HG03520 (cell line): Measurements from ENCODE around the gene MEPCE.

Experiments used
- ATAC-seq: cut with Tn5 transposase; IDR thresholded peaks from one replicate; pipeline ENCODE4 v1.9.1; 2021; ENCODE audit warnings: mild to moderate bottlenecking, moderate library complexity; ENCODE audit not compliant: unreplicated experiment

MEPCE gene

DNA sequence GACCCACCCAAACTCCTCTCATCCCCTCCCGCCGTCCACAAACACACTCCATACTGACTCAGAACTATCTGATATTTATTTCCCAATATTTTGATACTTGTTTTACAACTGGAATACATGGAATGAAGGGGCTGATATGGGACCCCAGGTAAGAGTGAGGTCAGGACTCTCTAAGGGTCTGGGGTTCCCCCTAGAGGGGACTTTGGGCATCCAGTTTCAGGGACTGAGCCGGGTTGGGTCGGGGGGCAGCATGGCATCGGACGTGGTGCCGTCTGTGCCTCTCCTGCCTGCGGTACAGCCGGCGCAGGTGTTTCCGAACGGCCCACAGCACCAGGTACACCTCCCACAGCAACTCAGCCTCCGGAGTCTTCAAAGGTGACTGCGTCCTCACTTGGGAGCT lies 26.9 kb downstream of the MEPCE start:
- ATAC-seq = no peak

DNA sequence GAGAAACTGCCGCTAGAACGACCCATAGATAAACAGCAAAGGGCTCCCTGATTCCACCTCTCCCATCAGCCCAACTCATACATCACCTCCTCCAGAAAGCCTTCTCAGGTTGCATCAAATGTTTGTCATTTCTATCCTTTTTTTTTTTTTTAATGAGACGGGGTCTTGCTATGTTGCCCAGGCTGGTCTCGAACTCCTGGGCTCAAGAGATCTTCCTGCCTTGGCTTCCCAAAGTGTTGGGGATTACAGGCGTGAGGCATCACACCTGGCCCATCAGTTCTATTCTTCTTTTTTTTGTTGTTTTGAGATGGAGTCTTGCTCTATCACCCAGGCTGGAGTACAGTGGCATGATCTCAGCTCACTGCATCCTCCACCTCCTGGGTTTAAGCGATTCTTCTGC lies 27.4 kb downstream of the MEPCE start:
- ATAC-seq = no peak

DNA sequence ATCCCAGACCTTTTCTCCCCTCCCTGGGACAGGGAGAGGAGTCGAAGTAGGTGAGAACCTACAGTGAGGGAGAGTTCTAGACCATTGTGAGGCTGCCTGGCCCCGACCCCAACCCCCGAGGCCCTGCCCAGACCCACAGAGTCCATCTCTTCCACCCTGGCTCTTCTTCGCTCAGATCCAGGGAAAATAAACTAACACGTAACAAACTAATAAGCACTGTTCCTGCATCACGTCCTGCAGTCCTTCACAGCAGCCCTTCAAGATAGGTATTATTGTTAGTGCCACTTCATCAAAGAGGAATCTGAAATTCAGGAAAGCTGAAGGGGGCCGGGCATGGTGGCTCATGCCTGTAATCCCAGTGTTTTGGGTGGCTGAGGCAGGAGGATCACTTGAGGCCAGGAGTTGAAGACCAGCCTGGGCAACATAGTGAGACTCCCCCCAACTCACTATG lies 34.6 kb downstream of the MEPCE start, which contains the start of gene SPACDR:
Gene SPACDR (minus strand): TSS at position 51 of the 451 bp plus-strand sequence. CDS start 235 bp downstream, outside the sequence.
- no peak for ATAC-seq

GRCh38 chr7:100464791-100465190 lies 35.2 kb downstream of the MEPCE start:
- ATAC-seq = no peak

DNA sequence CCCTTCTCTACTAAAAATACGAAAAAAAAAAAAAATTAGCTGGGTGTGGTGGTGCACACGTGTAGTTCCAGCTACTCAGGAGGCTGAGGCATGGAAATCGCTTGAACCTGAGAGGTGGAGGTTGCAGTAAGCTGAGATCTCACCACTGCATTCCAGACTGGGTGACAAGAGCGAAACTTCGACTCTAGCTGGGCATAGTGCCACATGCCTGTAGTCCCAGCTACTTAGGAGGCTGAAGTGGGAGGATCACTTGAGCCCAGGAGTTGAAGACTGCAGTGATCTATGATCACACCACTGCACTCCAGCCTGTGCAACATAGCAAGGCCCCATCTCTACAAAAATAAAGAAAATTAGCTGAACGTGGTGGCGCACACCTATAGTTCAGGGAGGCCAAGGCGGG lies 35.7 kb downstream of the MEPCE start:
- no peak for ATAC-seq

GRCh38 chr7:100465702-100466311 lies 36.2 kb downstream of the MEPCE start:
- no peak for ATAC-seq

- ATAC-seq = no peak
Measured at GRCh38 chr7:100466653-100467605, 37.3 kb downstream of the MEPCE start.

GRCh38 chr7:100467638-100468373 lies 38.2 kb downstream of the MEPCE start:
- no peak for ATAC-seq

- ATAC-seq = no peak
Measured at GRCh38 chr7:100469227-100470044, 39.8 kb downstream of the MEPCE start.

- no peak for ATAC-seq
Measured at GRCh38 chr7:100471021-100471420, 41.4 kb downstream of the MEPCE start.

GRCh38 chr7:100472121-100472851 lies 42.7 kb downstream of the MEPCE start:
- ATAC-seq = no peak

- no peak for ATAC-seq
Measured at GRCh38 chr7:100472854-100473499, 43.3 kb downstream of the MEPCE start.

DNA sequence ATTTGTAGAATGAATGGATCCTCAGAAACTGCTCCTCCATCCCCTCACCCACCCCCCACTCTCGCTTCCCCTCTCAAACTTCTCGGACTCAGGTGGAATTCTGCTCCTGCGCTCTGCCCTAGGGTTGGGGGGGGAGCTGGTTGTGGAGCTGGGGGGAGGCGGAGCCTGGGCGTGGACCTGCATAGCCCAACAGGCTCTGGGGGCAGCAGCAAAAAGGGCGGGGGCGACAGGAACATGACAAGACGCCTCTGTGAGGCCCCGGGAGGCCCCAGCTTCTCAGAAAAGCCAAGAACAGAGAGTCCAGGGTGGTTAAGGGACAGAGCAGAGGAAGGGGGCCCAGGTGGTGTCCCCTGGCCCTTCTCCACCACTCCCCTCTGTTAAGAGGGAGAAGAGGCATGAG lies 45.9 kb downstream of the MEPCE start:
- ATAC-seq = no peak

GRCh38 chr7:100476101-100476780 lies 46.6 kb downstream of the MEPCE start:
- no peak for ATAC-seq

GRCh38 chr7:100476903-100477870 lies 47.6 kb downstream of the MEPCE start:
- no peak for ATAC-seq

GRCh38 chr7:100477871-100478267 lies 48.2 kb downstream of the MEPCE start:
- ATAC-seq = no peak

DNA sequence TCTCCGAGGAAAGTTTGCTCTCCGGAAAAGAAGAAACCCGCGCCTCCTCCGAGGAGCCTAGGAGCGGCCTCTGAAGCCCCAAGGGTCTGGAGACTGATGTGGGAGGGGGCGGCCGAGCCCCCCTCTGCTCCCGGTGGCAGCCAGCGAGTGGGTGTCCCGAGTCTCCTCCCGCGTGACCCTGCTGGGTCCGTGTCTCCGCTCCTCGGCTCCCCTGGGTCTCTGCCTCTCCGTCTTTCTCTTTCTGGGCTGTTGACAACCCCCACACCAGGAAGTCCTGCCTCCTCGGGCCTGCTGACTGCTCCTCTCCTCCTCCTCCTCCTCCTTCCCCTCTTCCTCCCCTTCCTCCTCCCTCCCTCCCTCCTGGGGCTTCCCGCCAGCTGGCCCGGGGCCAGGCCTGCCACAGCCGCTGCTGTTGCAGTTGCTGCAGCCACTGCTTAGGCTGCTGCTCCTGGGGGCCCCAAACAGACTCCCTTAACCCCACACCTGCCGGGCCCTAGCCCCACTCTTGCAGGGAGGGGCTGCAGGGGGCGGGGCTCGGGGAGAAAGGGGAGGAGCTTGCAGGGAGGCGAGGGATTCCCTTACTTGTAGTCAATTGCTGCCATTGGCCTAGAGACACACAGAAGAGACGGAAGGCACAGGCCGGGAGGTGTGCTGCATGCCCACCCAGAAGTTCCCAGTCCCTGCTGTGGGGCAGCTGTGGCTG lies 49.5 kb downstream of the MEPCE start, which contains the start of gene TSC22D4:
Gene TSC22D4 (minus strand): TSS at position 257 of the 703 bp plus-strand sequence. CDS start 1,176 bp downstream, outside the sequence.
- peak; percentile 51 for ATAC-seq
